Measurements from ENCODE around the gene SMKR1.
"Not testable (repeated sequence)": the region's sequence is repeated elsewhere in the genome, so short reads cannot be mapped to it uniquely, and the experiment has no call there.

SMKR1 gene

DNA sequence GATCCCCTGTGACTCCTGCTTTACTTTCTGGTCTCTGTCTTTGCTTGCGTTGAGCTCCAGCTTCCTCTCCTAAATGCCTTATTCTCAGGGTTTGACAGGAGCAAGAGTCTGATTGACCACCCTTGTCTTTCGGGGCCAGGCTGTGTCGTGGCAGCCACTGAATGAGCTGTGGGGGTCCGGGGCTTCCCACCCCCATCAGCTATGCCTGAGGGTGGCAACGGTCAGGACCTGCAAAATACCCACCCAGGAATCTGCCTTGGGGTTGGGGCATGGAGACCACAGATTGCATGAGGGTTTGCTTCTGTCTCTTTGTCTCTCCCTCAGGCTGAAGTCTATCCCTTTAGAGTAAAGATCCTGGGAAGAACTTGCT, 20.6 kb downstream of the SMKR1 start:
- TF ChIP-seq, protein P1, sequence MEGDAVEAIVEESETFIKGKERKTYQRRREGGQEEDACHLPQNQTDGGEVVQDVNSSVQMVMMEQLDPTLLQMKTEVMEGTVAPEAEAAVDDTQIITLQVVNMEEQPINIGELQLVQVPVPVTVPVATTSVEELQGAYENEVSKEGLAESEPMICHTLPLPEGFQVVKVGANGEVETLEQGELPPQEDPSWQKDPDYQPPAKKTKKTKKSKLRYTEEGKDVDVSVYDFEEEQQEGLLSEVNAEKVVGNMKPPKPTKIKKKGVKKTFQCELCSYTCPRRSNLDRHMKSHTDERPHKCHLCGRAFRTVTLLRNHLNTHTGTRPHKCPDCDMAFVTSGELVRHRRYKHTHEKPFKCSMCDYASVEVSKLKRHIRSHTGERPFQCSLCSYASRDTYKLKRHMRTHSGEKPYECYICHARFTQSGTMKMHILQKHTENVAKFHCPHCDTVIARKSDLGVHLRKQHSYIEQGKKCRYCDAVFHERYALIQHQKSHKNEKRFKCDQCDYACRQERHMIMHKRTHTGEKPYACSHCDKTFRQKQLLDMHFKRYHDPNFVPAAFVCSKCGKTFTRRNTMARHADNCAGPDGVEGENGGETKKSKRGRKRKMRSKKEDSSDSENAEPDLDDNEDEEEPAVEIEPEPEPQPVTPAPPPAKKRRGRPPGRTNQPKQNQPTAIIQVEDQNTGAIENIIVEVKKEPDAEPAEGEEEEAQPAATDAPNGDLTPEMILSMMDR (IDR thresholded peaks at IDR 0.05; ENCODE audit: low read depth, low read length), result no peak
- no peak for DNase-seq (ENCODE audit: low read depth in 2 of 2)
- no peak overlapping the region for H3K4me3 ChIP-seq (replicated peaks in 1 of 2; ENCODE audit: low read depth in 2 of 2, low read length in 2 of 2)

DNA sequence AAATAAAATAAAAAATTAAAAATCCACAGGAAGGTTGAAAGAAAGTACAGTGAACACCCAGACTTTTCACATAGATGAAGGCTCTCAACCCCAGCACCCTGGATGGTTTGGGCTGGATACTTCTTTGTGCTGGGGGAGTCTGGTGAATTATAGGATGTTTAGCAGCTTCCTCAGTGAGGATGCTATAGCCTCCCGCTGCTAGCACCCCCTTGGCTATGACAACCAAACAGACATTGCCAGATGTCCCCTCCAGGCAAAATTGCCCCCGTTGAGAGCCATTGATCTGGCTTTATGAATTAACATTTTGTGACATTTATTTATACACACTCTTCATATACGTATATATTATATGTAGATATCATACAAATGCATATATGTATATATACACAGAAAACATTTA, 21.6 kb downstream of the SMKR1 start:
- TF ChIP-seq, protein P1 (IDR thresholded peaks at IDR 0.05; ENCODE audit: low read depth, low read length), result no peak
- no peak overlapping the region for H3K4me3 ChIP-seq (replicated peaks in 1 of 2; ENCODE audit: low read depth in 2 of 2, low read length in 2 of 2)
- no peak for DNase-seq (ENCODE audit: low read depth in 2 of 2)

DNA sequence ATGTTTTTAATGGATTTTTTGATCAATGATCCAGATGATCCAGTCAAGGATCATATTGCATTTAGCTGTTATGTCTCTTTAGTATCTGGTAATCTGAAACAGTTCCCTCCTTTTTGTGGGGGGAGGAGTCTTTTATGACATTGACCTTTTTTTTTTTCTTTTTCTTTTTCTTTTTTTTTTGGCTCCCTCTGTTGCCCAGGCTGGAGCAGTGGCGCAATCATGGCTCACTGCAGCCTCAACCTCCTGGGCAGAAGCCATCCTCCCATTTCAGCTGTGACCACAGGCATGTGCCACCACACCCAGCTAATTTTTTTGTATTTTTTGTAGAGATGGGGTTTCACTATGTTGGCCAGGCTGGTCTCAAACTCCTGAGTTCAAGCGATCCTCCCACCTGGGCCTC, 22.1 kb downstream of the SMKR1 start:
- H3K4me3 ChIP-seq (replicated peaks in 1 of 2; ENCODE audit: low read depth in 2 of 2, low read length in 2 of 2), result not testable (repeated sequence)
- peak; percentile 81 for DNase-seq (ENCODE audit: low read depth in 2 of 2)

DNA sequence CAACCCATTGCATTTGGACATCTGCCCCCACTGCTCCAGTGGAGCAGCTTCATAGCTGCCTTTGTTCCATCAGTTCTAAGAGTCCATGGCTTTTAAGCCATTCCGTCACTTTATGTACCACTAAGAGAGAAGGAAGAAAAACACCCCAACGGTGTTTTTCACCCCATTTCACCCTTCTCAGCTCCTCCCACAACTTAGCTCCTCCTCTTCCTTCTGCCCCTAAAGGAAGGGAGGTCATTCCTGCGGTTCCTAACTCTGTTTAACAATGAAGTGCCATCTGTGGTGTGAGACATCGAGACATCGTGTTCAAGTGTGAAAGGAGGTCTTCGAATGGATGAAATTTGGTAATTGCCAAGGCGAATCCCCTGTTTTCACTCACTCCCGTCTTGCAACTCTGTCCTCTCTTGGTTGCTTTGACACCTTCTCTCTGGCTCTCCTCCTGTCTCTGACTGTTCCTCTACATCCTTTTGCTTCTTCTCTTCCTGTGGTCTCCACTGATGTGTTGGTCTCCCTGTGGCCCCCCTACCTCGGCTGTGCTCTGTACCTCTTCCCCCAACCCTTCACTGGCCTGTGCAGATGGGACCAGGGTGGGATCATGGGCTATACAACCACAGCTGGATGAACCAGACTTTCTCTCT, 23.0 kb downstream of the SMKR1 start:
- TF ChIP-seq, protein P1 (IDR thresholded peaks at IDR 0.05; ENCODE audit: low read depth, low read length), result no peak
- H3K4me3 ChIP-seq (replicated peaks in 1 of 2; ENCODE audit: low read depth in 2 of 2, low read length in 2 of 2), result no peak overlapping the region
- DNase-seq (ENCODE audit: low read depth in 2 of 2), result no peak

DNA sequence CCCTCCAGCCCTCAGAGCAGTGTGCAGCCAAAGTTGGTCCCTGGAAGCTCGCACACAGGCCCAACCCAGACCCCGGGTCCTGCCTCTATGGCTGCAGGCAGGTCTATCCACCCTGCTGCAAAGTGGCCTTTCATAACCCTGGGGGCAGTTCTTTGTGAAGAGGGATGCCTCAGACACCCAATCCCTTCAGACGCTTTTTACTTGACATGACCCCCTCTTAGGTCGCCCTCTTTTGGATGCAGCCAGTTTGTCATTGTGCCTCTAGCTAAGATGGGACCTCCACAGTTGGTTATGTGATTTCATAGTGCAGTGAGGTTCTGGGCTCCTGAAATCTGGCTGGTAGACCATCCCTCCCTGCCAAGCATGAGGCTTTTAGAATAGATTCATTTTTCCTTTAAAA, 27.3 kb downstream of the SMKR1 start:
- TF ChIP-seq, protein P1 (IDR thresholded peaks at IDR 0.05; ENCODE audit: low read depth, low read length), result no peak
- DNase-seq (ENCODE audit: low read depth in 2 of 2), result no peak

DNA sequence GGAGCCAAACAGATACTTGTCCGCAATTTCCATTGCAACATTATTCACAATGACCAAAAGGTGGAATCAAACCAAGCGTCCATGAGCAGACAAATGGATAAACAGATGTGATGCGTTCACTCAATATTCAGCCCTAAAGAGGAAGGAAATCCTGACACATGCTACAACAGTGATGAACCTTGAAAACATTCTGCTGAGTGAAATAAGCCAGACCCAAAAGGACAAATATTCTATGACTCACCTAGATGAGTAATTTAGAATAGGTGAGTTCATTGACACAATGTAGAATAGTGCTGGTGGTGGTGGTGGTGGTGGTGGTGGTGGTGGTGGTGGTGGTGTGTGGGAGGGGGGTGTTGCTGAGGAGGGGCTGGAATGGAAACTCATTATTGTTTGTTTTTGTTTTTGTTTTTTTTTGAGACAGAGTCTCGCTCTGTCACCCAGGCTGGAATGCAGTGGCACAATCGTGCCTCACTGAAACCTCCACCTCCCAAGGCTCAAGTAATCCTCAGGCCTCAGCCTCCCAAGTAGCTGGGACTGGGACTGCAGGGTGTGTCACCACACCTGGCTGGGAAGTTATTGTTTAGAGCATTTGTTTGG, 28.6 kb downstream of the SMKR1 start:
- TF ChIP-seq, protein P1 (IDR thresholded peaks at IDR 0.05; ENCODE audit: low read depth, low read length), result no peak
- peak; percentile 35 to 91 for DNase-seq (ENCODE audit: low read depth in 2 of 2)
- H3K4me3 ChIP-seq (replicated peaks in 1 of 2; ENCODE audit: low read depth in 2 of 2, low read length in 2 of 2), result no peak overlapping the region

More for the DNA sequence above, 27.3 kb downstream of the SMKR1 start:
- H3K4me3 ChIP-seq (replicated peaks in 1 of 2; ENCODE audit: low read depth in 2 of 2, low read length in 2 of 2), result no peak overlapping the region

DNA sequence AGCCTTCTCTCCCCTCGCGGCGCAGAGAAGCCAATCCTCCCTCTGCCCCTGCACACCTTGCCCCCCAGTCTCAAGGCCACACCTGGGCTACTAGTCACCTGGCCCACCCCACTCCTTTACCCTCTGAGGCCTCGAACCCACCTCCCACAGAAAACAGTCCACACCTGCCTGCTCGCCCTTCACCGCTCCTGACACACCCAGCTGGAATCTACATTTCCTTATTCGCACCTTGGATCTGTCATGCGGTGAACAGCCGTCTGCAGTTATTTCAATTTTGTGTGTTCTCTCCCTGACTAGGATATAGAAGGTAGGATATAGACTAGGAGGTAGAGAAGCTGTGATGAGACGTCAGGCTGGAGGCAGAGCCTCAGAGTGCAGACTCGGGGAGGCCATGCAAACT, 29.4 kb downstream of the SMKR1 start:
- TF ChIP-seq, protein P1 (IDR thresholded peaks at IDR 0.05; ENCODE audit: low read depth, low read length), result no peak
- no peak overlapping the region for H3K4me3 ChIP-seq (replicated peaks in 1 of 2; ENCODE audit: low read depth in 2 of 2, low read length in 2 of 2)
- DNase-seq (ENCODE audit: low read depth in 2 of 2), result no peak

Measured in cardiac fibroblast (primary cell).